ENCODE results near the gene LYRM7. TPM values are rescaled to one million over a fixed set of nuclear protein-coding genes. Genes with fewer than 3 reads are reported as not detected.
"Not testable (repeated sequence)": the region's sequence is repeated elsewhere in the genome, so short reads cannot be mapped to it uniquely, and the experiment has no call there.

The LYRM7 gene
- total and polyA plus RNA-seq, 8 donors: 1.3 to 17.1 (median 3.6) TPM

- H3K27me3 ChIP-seq: no peaks in the 10 kb centered on the region
- H3K36me3 ChIP-seq: no peaks in the 10 kb centered on the region
- H3K27ac ChIP-seq: no peak overlapping the region
- H3K9me3 ChIP-seq: peaks cover 5 to 20% (median 15%) of the 10 kb centered on the region in 4 donors
- TF ChIP-seq EP300 (IDR thresholded peaks at IDR 0.05) (no peak), CTCF (IDR thresholded peaks at IDR 0.05) (no peak), POLR2AphosphoS5 (IDR thresholded peaks at IDR 0.05) (no peak), POLR2A (IDR thresholded peaks at IDR 0.05) (no peak)
- H3K4me1 ChIP-seq: peaks cover 0 to 1% (median 0%) of the 10 kb centered on the region in 4 donors
- H3K4me3 ChIP-seq: no peak overlapping the region
- WGBS, 5 donors: 92 to 100% (median 96%) methylated on average over 4 of the region's 4 CpGs
- DNase-seq: no peak
- intact Hi-C loops (cut with DNase I; ENCODE audit: low total_unique reads): no loop called here
Observed at GRCh38 chr5:131246504-131246903, 75.8 kb downstream of the LYRM7 start.

- 65 to 82% (median 79%) methylated on average over 3 of the region's 3 CpGs for WGBS, 5 donors
- no peak overlapping the region for H3K4me3 ChIP-seq
- H3K4me1 ChIP-seq: peaks cover 0 to 18% (median 0%) of the 10 kb centered on the region in 4 donors
- TF ChIP-seq POLR2AphosphoS5 (IDR thresholded peaks at IDR 0.05) (no peak), EP300 (IDR thresholded peaks at IDR 0.05) (no peak), POLR2A (IDR thresholded peaks at IDR 0.05) (no peak)
- no peaks in the 10 kb centered on the region for H3K36me3 ChIP-seq
- no peaks in the 10 kb centered on the region for H3K27me3 ChIP-seq
- no peak for DNase-seq
- H3K9me3 ChIP-seq: peaks cover 5 to 17% (median 13%) of the 10 kb centered on the region in 4 donors
- peak overlapping the region in 1 of 5 donors; percentile 38 for H3K27ac ChIP-seq
- intact Hi-C loops (cut with DNase I; ENCODE audit: low total_unique reads): no loop called here
Observed at GRCh38 chr5:131250751-131251475, 80.2 kb downstream of the LYRM7 start.

GRCh38 chr5:131252824-131253171, 82.1 kb downstream of the LYRM7 start:
- intact Hi-C loops (cut with DNase I; ENCODE audit: low total_unique reads): no loop called here
- Histone ChIP-seq H3K27me3 (no peaks in the 10 kb centered on the region), H3K27ac (peak overlapping the region in 4 of 5 donors; percentile 58 to 85 (median 66)), H3K9me3 (no peaks in the 10 kb centered on the region), H3K4me1 (peaks cover 0 to 23% (median 0%) of the 10 kb centered on the region in 4 donors), H3K36me3 (no peaks in the 10 kb centered on the region), H3K4me3 (peak overlapping the region in 3 of 4 donors; percentile 7 to 21 (median 8))
- WGBS, 5 donors: 58 to 66% (median 64%) methylated on average over 6 of the region's 6 CpGs
- peak; percentile 65 to 76 for DNase-seq
- TF ChIP-seq POLR2A (IDR thresholded peaks at IDR 0.05) (no peak), POLR2AphosphoS5 (IDR thresholded peaks at IDR 0.05) (peak in 2 of 3 donors; percentile 65 to 80), EP300 (IDR thresholded peaks at IDR 0.05) (no peak), CTCF (IDR thresholded peaks at IDR 0.05) (no peak)

GRCh38 chr5:131254025-131254424, 83.3 kb downstream of the LYRM7 start:
- H3K9me3 ChIP-seq; H3K36me3 ChIP-seq; intact Hi-C loops (cut with DNase I; ENCODE audit: low total_unique reads); H3K27me3 ChIP-seq; DNase-seq: not testable (repeated sequence)
- Histone ChIP-seq H3K27ac (peak overlapping the region in 4 of 5 donors; percentile 58 to 85 (median 66)), H3K4me1 (peaks cover 0 to 33% (median 0%) of the 10 kb centered on the region in 4 donors), H3K4me3 (peak overlapping the region in 1 of 4 donors; percentile 7)
- 83 to 91% (median 87%) methylated on average over 10 of the region's 10 CpGs for WGBS, 5 donors

- H3K4me1 ChIP-seq: peaks cover 0 to 33% (median 0%) of the 10 kb centered on the region in 4 donors
- intact Hi-C loops (cut with DNase I; ENCODE audit: low total_unique reads): no loop called here
- H3K4me3 ChIP-seq: no peak overlapping the region
- WGBS, 5 donors: 76 to 94% (median 83%) methylated on average over 2 of the region's 2 CpGs
- no peaks in the 10 kb centered on the region for H3K36me3 ChIP-seq
- peak overlapping the region in 2 of 5 donors; percentile 63 to 85 for H3K27ac ChIP-seq
- TF ChIP-seq POLR2A (IDR thresholded peaks at IDR 0.05) (no peak), EP300 (IDR thresholded peaks at IDR 0.05) (no peak), CTCF (IDR thresholded peaks at IDR 0.05) (no peak), POLR2AphosphoS5 (IDR thresholded peaks at IDR 0.05) (no peak)
- DNase-seq: no peak
- no peaks in the 10 kb centered on the region for H3K9me3 ChIP-seq
- no peaks in the 10 kb centered on the region for H3K27me3 ChIP-seq
Observed at GRCh38 chr5:131254741-131255140, 84.0 kb downstream of the LYRM7 start.

Other genes with a start within 250 kb of the LYRM7 start
- gene HINT1, start 5.7 kb upstream of the LYRM7 start, total RNA-seq: 100 to 1,000 TPM; 120 to 683 (median 168) TPM
- gene HINT1, start 5.7 kb upstream of the LYRM7 start, polyA plus RNA-seq: 100 to 1,000 TPM; 270 to 325 (median 303) TPM
- 10 to 100 TPM; 11.0 to 87.9 (median 23.7) TPM for gene CDC42SE2, start 93.1 kb downstream of the LYRM7 start, total RNA-seq
- 10 to 100 TPM; 13.3 to 35.0 (median 17.6) TPM for gene CDC42SE2, start 93.1 kb downstream of the LYRM7 start, polyA plus RNA-seq

Data from stomach (tissue), 9 donors.